Activated effector memory CD4-positive, alpha-beta T cell treated with Interleukin-2 at 50 U/mL for 16 hours (primary cell): ENCODE results near the gene TRAF7.

Experiments
- DNase-seq: peaks from one replicate; pipeline ENCODE4 v3.0.0-alpha.2; 2020

The TRAF7 gene

GRCh38 chr16:2205104-2205966 is 49.8 kb downstream of the TRAF7 start, which contains the start of gene MLST8:
Gene MLST8 (plus strand): TSS chr16:2205454. CDS start chr16:2206086, 632 bp downstream.
- DNase-seq: peak; percentile 90

- DNase-seq: no peak
These were observed 50.4 kb downstream of the TRAF7 start for GRCh38 chr16:2205967-2206313.

GRCh38 chr16:2206420-2206779 is 50.8 kb downstream of the TRAF7 start:
- DNase-seq: no peak

- DNase-seq: no peak
These were observed 51.3 kb downstream of the TRAF7 start for GRCh38 chr16:2206780-2207433.

- no peak for DNase-seq
These were observed 52.3 kb downstream of the TRAF7 start for GRCh38 chr16:2207872-2208271.

- no peak for DNase-seq
These were observed 52.7 kb downstream of the TRAF7 start for GRCh38 chr16:2208308-2208707.

GRCh38 chr16:2208772-2209171 is 53.2 kb downstream of the TRAF7 start:
- no peak for DNase-seq

GRCh38 chr16:2209258-2210008 is 53.9 kb downstream of the TRAF7 start:
- no peak for DNase-seq

- no peak for DNase-seq
These were observed 54.4 kb downstream of the TRAF7 start for GRCh38 chr16:2210009-2210332.

- no peak for DNase-seq
These were observed 55.1 kb downstream of the TRAF7 start, which contains the start of gene BRICD5 for GRCh38 chr16:2210386-2211365. Gene BRICD5 (minus strand): TSS chr16:2210863. CDS start chr16:2210833, 30 bp downstream.

- no peak for DNase-seq
These were observed 56.4 kb downstream of the TRAF7 start for GRCh38 chr16:2211923-2212347.

GRCh38 chr16:2212362-2213324 is 57.1 kb downstream of the TRAF7 start:
- DNase-seq: no peak

GRCh38 chr16:2213817-2214718 is 58.5 kb downstream of the TRAF7 start:
- no peak for DNase-seq

- no peak for DNase-seq
These were observed 59.1 kb downstream of the TRAF7 start, which contains the start of gene PGP for GRCh38 chr16:2214719-2214968. Gene PGP (minus strand): TSS chr16:2214840. CDS start chr16:2214777, 63 bp downstream.

GRCh38 chr16:2216330-2216729 is 60.7 kb downstream of the TRAF7 start:
- DNase-seq: no peak

- DNase-seq: peak; percentile 99
These were observed 67.8 kb downstream of the TRAF7 start, which contains the start of gene E4F1 for GRCh38 chr16:2223221-2223941. Gene E4F1 (plus strand): TSS chr16:2223591. CDS start chr16:2223614, 23 bp downstream.

- peak; percentile 18 for DNase-seq
These were observed 68.4 kb downstream of the TRAF7 start for GRCh38 chr16:2223942-2224486.

GRCh38 chr16:2226245-2226793 is 70.7 kb downstream of the TRAF7 start:
- no peak for DNase-seq

GRCh38 chr16:2226918-2227317 is 71.3 kb downstream of the TRAF7 start:
- DNase-seq: no peak
